H1 (cell line): ENCODE results near the gene TAS2R13. TPM values are rescaled to one million over a fixed set of nuclear protein-coding genes. Genes with fewer than 3 reads are reported as not detected.

ENCODE experiments used
- CTCF ChIA-PET: fragments of 300-600 bp; sonication (Branson Sonifier 250); formaldehyde crosslinking; loops from one replicate; lab custom pipeline; 2021; ENCODE audit not compliant: partially characterized antibody; lab: Charles Lee
- POLR2A ChIA-PET: fragments of 300-600 bp; sonication (Branson Sonifier 250); formaldehyde crosslinking; loops from one replicate; lab custom pipeline; 2021; ENCODE audit warnings: inconsistent platforms; ENCODE audit not compliant: partially characterized antibody; lab: Charles Lee
- DNase-seq, 2 experiments: peaks; one replicate each; pipeline versions ENCODE4 v3.0.0 to v3.0.0-alpha.2; 2010 to 2022; ENCODE audit warnings: low spot score in 2 of 2, low read depth in 1 of 2, mixed read lengths in 1 of 2
- FAIRE-seq: peaks from 2 replicates; lab custom pipeline; 2011; peaks lifted over from hg19 to GRCh38; lab: Jason Lieb, UNC
- H2AFZ ChIP-seq: 2 replicates; pipeline ENCODE4 v1.8.1; 2012; ENCODE audit warnings: low read length, inconsistent platforms
- H2AK5ac ChIP-seq: 2 replicates; pipeline ENCODE4 v1.6.1; 2013; ENCODE audit warnings: low read depth, low read length
- H2BK120ac ChIP-seq: replicated peaks from 2 replicates; pipeline ENCODE3; 2013; ENCODE audit warnings: low read depth, low read length, inconsistent platforms
- H2BK12ac ChIP-seq: 2 replicates; pipeline ENCODE4 v1.6.1; 2013; ENCODE audit warnings: low read depth, low read length
- H2BK15ac ChIP-seq: 2 replicates; pipeline ENCODE4 v1.6.1; 2013; ENCODE audit warnings: low read length
- H2BK20ac ChIP-seq: 2 replicates; pipeline ENCODE4 v1.6.1; 2013; ENCODE audit warnings: low read length
- H2BK5ac ChIP-seq: 2 replicates; pipeline ENCODE4 v1.6.1; 2013; ENCODE audit warnings: low read depth, low read length
- H3K14ac ChIP-seq: 2 replicates; pipeline ENCODE4 v1.6.1; 2013; ENCODE audit warnings: inconsistent platforms; ENCODE audit not compliant: insufficient read length
- H3K18ac ChIP-seq: 2 replicates; pipeline ENCODE4 v1.6.1; 2013; ENCODE audit warnings: low read length; ENCODE audit errors: extremely low read depth
- H3K23ac ChIP-seq: 2 replicates; pipeline ENCODE4 v1.6.1; 2013; ENCODE audit warnings: inconsistent platforms; ENCODE audit not compliant: insufficient read length
- H3K23me2 ChIP-seq: 2 replicates; pipeline ENCODE4 v1.6.1; 2013; ENCODE audit warnings: low read depth, low read length
- H3K27ac ChIP-seq: 2 replicates; pipeline ENCODE4 v1.6.1; 2011; ENCODE audit warnings: low read depth, low read length, inconsistent platforms
- H3K27me3 ChIP-seq, 4 experiments: replicated peaks in 1 of 4; 1 replicate in 1 of 4; 2 replicates in 3 of 4; pipeline versions ENCODE4 v1.6.1 to v1.8.1; 2011 to 2013; ENCODE audit warnings: low read length in 3 of 4, mild to moderate bottlenecking in 3 of 4, inconsistent platforms in 2 of 4, mixed read lengths in 2 of 4, moderate library complexity in 1 of 4; ENCODE audit not compliant: control insufficient read depth in 3 of 4, insufficient read depth in 3 of 4; ENCODE audit errors: extremely low read depth in 1 of 4
- H3K36me3 ChIP-seq, 4 experiments: 2 replicates each; pipeline versions ENCODE4 v1.6.1 to v1.8.1; 2011 to 2013; ENCODE audit warnings: mild to moderate bottlenecking in 4 of 4, low read length in 3 of 4, moderate library complexity in 2 of 4, control low read depth in 1 of 4, inconsistent platforms in 1 of 4; ENCODE audit not compliant: insufficient read depth in 4 of 4, control insufficient read depth in 2 of 4
- H3K4ac ChIP-seq: replicated peaks from 2 replicates; pipeline ENCODE3; 2013; ENCODE audit warnings: low read length, low read depth, mixed read lengths, inconsistent platforms; ENCODE audit not compliant: insufficient read length
- H3K4me1 ChIP-seq, 4 experiments: replicated peaks in 1 of 4; 1 replicate in 1 of 4; 2 replicates in 3 of 4; pipeline versions ENCODE4 v1.6.1 to v1.8.1; 2011 to 2013; ENCODE audit warnings: low read length in 3 of 4, inconsistent platforms in 2 of 4, mixed read lengths in 1 of 4; ENCODE audit not compliant: insufficient read depth in 4 of 4, control insufficient read depth in 3 of 4
- H3K4me2 ChIP-seq, 2 experiments: 2 replicates each; pipeline versions ENCODE4 v1.6.1 to v1.8.1; 2011 to 2013; ENCODE audit warnings: low read depth in 2 of 2, low read length in 2 of 2, control low read depth in 1 of 2, inconsistent platforms in 1 of 2, mild to moderate bottlenecking in 1 of 2; ENCODE audit not compliant: insufficient read depth in 1 of 2
- H3K4me3 ChIP-seq, 4 experiments: fragments of 200-600, 300-600 bp in 1 of 4; sonication (generic), shearing (Covaris generic), sonication (Bioruptor Twin) in 1 of 4; 2 replicates each; pipeline versions ENCODE4 v1.5.1 to v1.8.1; 2011 to 2016; ENCODE audit warnings: low read length in 4 of 4, low read depth in 3 of 4, control low read depth in 2 of 4, inconsistent platforms in 2 of 4, mild to moderate bottlenecking in 2 of 4, mixed read lengths in 1 of 4, moderate library complexity in 1 of 4; ENCODE audit not compliant: insufficient read depth in 2 of 4; ENCODE audit errors: extremely low read depth in 1 of 4
- H3K56ac ChIP-seq: replicated peaks from 2 replicates; pipeline ENCODE3; 2013; ENCODE audit warnings: low read depth, mild to moderate bottlenecking, mixed read lengths, low read length, inconsistent platforms; ENCODE audit not compliant: insufficient read length
- H3K79me1 ChIP-seq: 2 replicates; pipeline ENCODE4 v1.6.1; 2013; ENCODE audit warnings: low read depth, low read length, control low read depth
- H3K79me2 ChIP-seq, 2 experiments: 2 replicates each; pipeline versions ENCODE4 v1.6.1 to v1.8.1; 2012 to 2013; ENCODE audit warnings: low read length in 2 of 2, mild to moderate bottlenecking in 2 of 2, inconsistent platforms in 1 of 2; ENCODE audit not compliant: insufficient read depth in 2 of 2, control insufficient read depth in 1 of 2
- H3K9ac ChIP-seq, 4 experiments: replicated peaks in 1 of 4; 1 replicate in 1 of 4; 2 replicates in 3 of 4; pipeline versions ENCODE4 v1.6.1 to v1.8.1; 2011 to 2013; ENCODE audit warnings: low read depth in 3 of 4, low read length in 3 of 4, control low read depth in 2 of 4, mild to moderate bottlenecking in 2 of 4, moderate library complexity in 2 of 4, inconsistent platforms in 1 of 4; ENCODE audit errors: extremely low read depth in 1 of 4
- H3K9me3 ChIP-seq, 2 experiments: 2 replicates each; pipeline versions ENCODE4 v1.6.1 to v1.8.1; 2012 to 2013; ENCODE audit warnings: mild to moderate bottlenecking in 2 of 2, moderate library complexity in 2 of 2, control low read depth in 1 of 2, inconsistent platforms in 1 of 2, low read depth in 1 of 2, low read length in 1 of 2, mixed read lengths in 1 of 2; ENCODE audit not compliant: insufficient read depth in 2 of 2
- H4K20me1 ChIP-seq, 2 experiments: replicated peaks in 1 of 2; 2 replicates each; pipeline versions ENCODE3 to v1.8.1; 2011 to 2013; ENCODE audit warnings: inconsistent platforms in 2 of 2, low read length in 2 of 2, mild to moderate bottlenecking in 1 of 2; ENCODE audit not compliant: insufficient read depth in 2 of 2, control insufficient read depth in 1 of 2
- H4K5ac ChIP-seq: 2 replicates; pipeline ENCODE4 v1.6.1; 2013; ENCODE audit warnings: low read length, low read depth, mixed read lengths, inconsistent platforms; ENCODE audit not compliant: insufficient read length
- H4K8ac ChIP-seq: 2 replicates; pipeline ENCODE4 v1.8.0; 2013; ENCODE audit warnings: mild to moderate bottlenecking, moderate library complexity, low read length, inconsistent platforms; ENCODE audit not compliant: insufficient read depth; ENCODE audit errors: extremely low read depth
- H4K91ac ChIP-seq: replicated peaks from 2 replicates; pipeline ENCODE3; 2013; ENCODE audit warnings: low read length, mixed read lengths, inconsistent platforms; ENCODE audit not compliant: insufficient read length
- EGR1 ChIP-seq: IDR thresholded peaks from 2 replicates; pipeline ENCODE4 v1.6.1; 2011; ENCODE audit warnings: low read depth, low read length, borderline replicate concordance
- GTF2F1 ChIP-seq: IDR thresholded peaks from 2 replicates; pipeline ENCODE4 v1.6.1; 2012; ENCODE audit warnings: low read depth, low read length, improper control_type of control experiment, borderline replicate concordance
- MAFK ChIP-seq: IDR thresholded peaks from 2 replicates; pipeline ENCODE4 v1.6.1; 2012; ENCODE audit warnings: low read depth, mild to moderate bottlenecking, improper control_type of control experiment, low read length
- WGBS, 2 experiments: shearing (Covaris generic) in 1 of 2; methylation state at CpG; one replicate each; pipeline versions ENCODE4 v1.1.6 to v1.1.7; 2013 to 2015; ENCODE audit warnings: low lambda C conversion rate in 2 of 2, mixed read lengths in 2 of 2, inconsistent platforms in 1 of 2, low coverage in 1 of 2, missing lambda C conversion rate in 1 of 2; ENCODE audit not compliant: insufficient replicate concordance in 2 of 2, insufficient coverage in 1 of 2, insufficient read length in 1 of 2; ENCODE audit errors: extremely low coverage in 1 of 2, missing lambda C conversion rate in 1 of 2; 5-methylcytosine and 5-hydroxymethylcytosine counted together
- polyA plus RNA-seq, 7 experiments: library from polyadenylated mRNA; depleted of rRNA in 3 of 7; stranded (reverse) in 5 of 7; unstranded in 2 of 7; fragments of >200 nt in 5 of 7; fragments of 200-250 nt in 2 of 7; gene quantifications; 1 replicate in 5 of 7; 2 replicates in 1 of 7; 4 replicates in 1 of 7; pipeline versions ENCODE4 v1.2.1 to v1.2.3, GENCODE V29; 2011 to 2013; ENCODE audit warnings: missing spikeins in 2 of 7, mixed read lengths in 2 of 7
- total RNA-seq: library from RNA; stranded (reverse); fragmentation: NEBNext Ultra II Directional; extraction: Animal tissue kit (Norgen Biotek cat#: 25700); gene quantifications from 2 replicates; pipeline ENCODE4 v1.2.1, GENCODE V29; 2021

TAS2R13 gene
- total and polyA plus RNA-seq, 2 of the 8 experiments (the other 6 are each of a cell fraction or from before 2014, with no cell fraction given), result 0.09 to 0.17 TPM

GRCh38 chr12:10926269-10926668, 16.9 kb upstream of the TAS2R13 start:
- H2BK5ac ChIP-seq, result no peak overlapping the region
- H2BK120ac ChIP-seq, result no peak overlapping the region
- H3K4me3 ChIP-seq, result no peak overlapping the region
- H3K18ac ChIP-seq, result no peak overlapping the region
- no peak overlapping the region for H4K8ac ChIP-seq
- H3K23me2 ChIP-seq, result no peaks in the 10 kb centered on the region
- H2BK12ac ChIP-seq, result no peak overlapping the region
- FAIRE-seq (no peak), DNase-seq (no peak)
- no peak overlapping the region for H2AK5ac ChIP-seq
- H3K36me3 ChIP-seq, result no peaks in the 10 kb centered on the region
- no peak overlapping the region for H2AFZ ChIP-seq
- no peaks in the 10 kb centered on the region for H4K20me1 ChIP-seq
- ChIA-PET POLR2A (no interaction called here), CTCF (interaction anchor here (1.0 to 1.5 kb wide), 3 partner anchors 8 to 273 kb away, joined by 4 to 7 read pairs (median 5); no protein-coding TSS in a partner anchor)
- no peak for TF ChIP-seq GTF2F1
- peak; percentile 66; the same call in 1 of the 2 replicates for TF ChIP-seq MAFK
- no peak for TF ChIP-seq EGR1
- no peak overlapping the region for H4K91ac ChIP-seq
- H3K4me1 ChIP-seq, result no peaks in the 10 kb centered on the region; a peak in 1 of 7 replicates
- no peaks in the 10 kb centered on the region for H3K9me3 ChIP-seq
- no peak overlapping the region for H2BK20ac ChIP-seq
- no peak overlapping the region for H3K4ac ChIP-seq
- H3K27ac ChIP-seq, result no peak overlapping the region
- WGBS, 2 experiments, result 84% methylated on average over 5 of the region's 5 CpGs; no CpG with 5 or more reads in 1 of the 2 experiments
- H3K27me3 ChIP-seq, result no peaks in the 10 kb centered on the region
- H3K9ac ChIP-seq, result no peak overlapping the region
- H3K79me1 ChIP-seq, result no peaks in the 10 kb centered on the region; the same call in 1 of the 2 replicates
- H3K79me2 ChIP-seq, result no peaks in the 10 kb centered on the region
- no peak overlapping the region for H3K56ac ChIP-seq
- no peak overlapping the region for H3K14ac ChIP-seq
- H4K5ac ChIP-seq, result no peak overlapping the region
- no peak overlapping the region for H3K4me2 ChIP-seq
- no peak overlapping the region for H3K23ac ChIP-seq
- no peak overlapping the region for H2BK15ac ChIP-seq
